ENCODE measurements around the gene PIK3CA. TPM values are rescaled to one million over a fixed set of nuclear protein-coding genes. Genes with fewer than 3 reads are reported as not detected.

Gene PIK3CA
- total and polyA plus RNA-seq, 2 donors (not counting 3 experiments of a cell fraction or from before 2014, with no cell fraction given), result 4.2 to 25.8 TPM

- H3K79me2 ChIP-seq (ENCODE audit: control insufficient read depth, insufficient read depth, low read length), result peaks cover 43% of the 10 kb centered on the region
- TF ChIP-seq MAX (IDR thresholded peaks at IDR 0.05; ENCODE audit: insufficient read depth, insufficient read length), result no peak
- no peak for TF ChIP-seq FOS (IDR thresholded peaks at IDR 0.05; ENCODE audit: borderline replicate concordance, insufficient read depth, low read length)
- TF ChIP-seq GATA2 (IDR thresholded peaks at IDR 0.05; ENCODE audit: insufficient read depth, insufficient read length, low read depth, low read length), result no peak
- no peak for TF ChIP-seq POLR2AphosphoS5 (IDR thresholded peaks at IDR 0.05; ENCODE audit: insufficient read depth, low read depth, low read length)
- peak; percentile 24 for TF ChIP-seq JUN (IDR thresholded peaks at IDR 0.05; ENCODE audit: borderline replicate concordance, insufficient read depth, insufficient read length, low read depth)
- TF ChIP-seq EZH2 (IDR thresholded peaks at IDR 0.05; ENCODE audit: borderline replicate concordance, low read depth, low read length, severe bottlenecking), result no peak
- no peak for TF ChIP-seq CTCF (IDR thresholded peaks at IDR 0.05; ENCODE audit: extremely low read depth in 1 of 2, insufficient read depth in 1 of 2, low read depth in 1 of 2, low read length in 2 of 2)
- TF ChIP-seq MYC (IDR thresholded peaks at IDR 0.05; ENCODE audit: low read depth, low read length), result no peak
- H3K4me3 ChIP-seq (replicated peaks in 1 of 3; ENCODE audit: insufficient read depth in 1 of 3, low read depth in 1 of 3, low read length in 3 of 3), result no peak overlapping the region
- H2AFZ ChIP-seq (ENCODE audit: low read depth, low read length), result no peak overlapping the region
- dilution Hi-C loops (cut with MboI; ENCODE audit: extremely low pct_ligation_motif_present, low sequenced_read_pairs) (no loop called here), intact Hi-C loops (cut with micrococcal nuclease) (loop anchor here (2.0 kb wide), 1 partner anchor 31 kb away; the partner anchor contains the start of gene PIK3CA)
- ChIA-PET CTCF (interaction anchor here (1.2 kb wide), 1 partner anchor 9 kb away, joined by 3 read pairs; no protein-coding TSS in a partner anchor), POLR2A (no interaction called here)
- no peaks in the 10 kb centered on the region for H3K9me3 ChIP-seq (replicated peaks; ENCODE audit: control insufficient read depth, insufficient read depth, low read length)
- BruUV-seq (replicated peaks), result no TSS peak
- H3K4me2 ChIP-seq (ENCODE audit: insufficient read depth, low read length), result peak overlapping the region; percentile 52
- H3K9me1 ChIP-seq (replicated peaks; ENCODE audit: control insufficient read depth, extremely low read depth, insufficient read depth, low read length), result no peaks in the 10 kb centered on the region
- H3K27me3 ChIP-seq (ENCODE audit: control insufficient read depth in 2 of 2, insufficient read depth in 2 of 2, low read length in 2 of 2), result no peaks in the 10 kb centered on the region
- DNase-seq (ENCODE audit: low read depth, low spot score) (peak; percentile 40), FAIRE-seq (no peak)
- H3K9ac ChIP-seq (replicated peaks; ENCODE audit: extremely low read depth, insufficient read depth, low read length), result no peak overlapping the region
- H3K4me1 ChIP-seq (ENCODE audit: control insufficient read depth, extremely low read depth, insufficient read depth, low read length), result peaks cover 17% of the 10 kb centered on the region
- peaks cover 5% of the 10 kb centered on the region for H4K20me1 ChIP-seq (replicated peaks; ENCODE audit: control insufficient read depth, extremely low read depth, insufficient read depth, low read length)
- no peaks in the 10 kb centered on the region for H3K36me3 ChIP-seq (ENCODE audit: control insufficient read depth in 2 of 2, extremely low read depth in 1 of 2, insufficient read depth in 2 of 2, low read length in 2 of 2)
- H3K27ac ChIP-seq (ENCODE audit: insufficient read depth, low read depth, low read length), result no peak overlapping the region
Observed at GRCh38 chr3:179179979-179180759, 32.0 kb downstream of the PIK3CA start.

Data from endothelial cell of umbilical vein (primary cell).